ENCODE data around the gene CAMTA1. TPM values are rescaled to one million over a fixed set of nuclear protein-coding genes. Genes with fewer than 3 reads are reported as not detected.

CAMTA1 gene
- polyA plus RNA-seq, 1 of the 3 experiments (the other 2 are of a cell fraction), result 63.1 TPM

- CTCF ChIA-PET, result interaction anchor here (1.1 to 2.1 kb wide), 4 partner anchors 21 to 432 kb away, joined by 3 to 6 read pairs (median 4); no protein-coding TSS in a partner anchor
- WGBS (ENCODE audit: low lambda C conversion rate), result 67% methylated on average over 7 of the region's 7 CpGs
- H3K36me3 ChIP-seq (replicated peaks in 1 of 2; ENCODE audit: control insufficient read depth in 1 of 2, insufficient read depth in 2 of 2, low read length in 1 of 2), result no peaks in the 10 kb centered on the region
- no peak overlapping the region for H2AFZ ChIP-seq (ENCODE audit: low read depth)
- no peaks in the 10 kb centered on the region for H3K79me2 ChIP-seq (ENCODE audit: insufficient read depth)
- H3K9me3 ChIP-seq, result no peaks in the 10 kb centered on the region
- H3K27me3 ChIP-seq (ENCODE audit: insufficient read depth), result no peaks in the 10 kb centered on the region
- no peak overlapping the region for H3K27ac ChIP-seq (ENCODE audit: low read depth in 2 of 2, low read length in 1 of 2)
- H3K4me3 ChIP-seq (ENCODE audit: low read depth in 2 of 2, low read length in 1 of 2), result no peak overlapping the region
- DNase-seq, result no peak
- H3K4me1 ChIP-seq (ENCODE audit: control insufficient read depth in 1 of 2, insufficient read depth in 2 of 2, low read depth in 1 of 2, low read length in 1 of 2), result peaks cover 0 to 30% of the 10 kb centered on the region in 2 experiments; a peak in 2 of 4 replicates
- POLR2A ChIA-PET, result interaction anchor here (0.6 kb wide), 1 partner anchor 224 kb away, joined by 3 read pairs; no protein-coding TSS in a partner anchor
- H4K20me1 ChIP-seq (ENCODE audit: insufficient read depth), result no peaks in the 10 kb centered on the region
- no peak overlapping the region for H3K4me2 ChIP-seq
- H3F3A ChIP-seq (replicated peaks; ENCODE audit: insufficient read depth), result no peaks in the 10 kb centered on the region
- TF ChIP-seq YY1 (IDR thresholded peaks at IDR 0.05; ENCODE audit: low read depth) (no peak), RAD21 (IDR thresholded peaks at IDR 0.05; ENCODE audit: low read length) (no peak), SIN3A (IDR thresholded peaks at IDR 0.05; ENCODE audit: borderline replicate concordance, low read depth, low read length) (no peak), MAX (IDR thresholded peaks at IDR 0.05; ENCODE audit: low read depth) (no peak), ELF1 (IDR thresholded peaks at IDR 0.05) (no peak), RCOR1 (IDR thresholded peaks at IDR 0.05; ENCODE audit: low read length) (no peak), FOXJ3 (CRISPR knock-in tag; IDR thresholded peaks at IDR 0.05) (no peak), RFX5 (IDR thresholded peaks at IDR 0.05; ENCODE audit: low read length) (no peak), MEF2A (IDR thresholded peaks at IDR 0.05; ENCODE audit: borderline replicate concordance, low read depth) (no peak), JUND (IDR thresholded peaks at IDR 0.05) (no peak), FOSL2 (IDR thresholded peaks at IDR 0.05; ENCODE audit: borderline replicate concordance, low read depth) (no peak), POLR2AphosphoS5 (IDR thresholded peaks at IDR 0.05; ENCODE audit: low read depth, low read length) (no peak), FOXM1 (IDR thresholded peaks at IDR 0.05; ENCODE audit: low read depth) (no peak), GABPA (IDR thresholded peaks at IDR 0.05; ENCODE audit: low read depth) (no peak), NFIC (IDR thresholded peaks at IDR 0.05; ENCODE audit: borderline replicate concordance) (no peak)
- TF ChIP-seq, protein P1, sequence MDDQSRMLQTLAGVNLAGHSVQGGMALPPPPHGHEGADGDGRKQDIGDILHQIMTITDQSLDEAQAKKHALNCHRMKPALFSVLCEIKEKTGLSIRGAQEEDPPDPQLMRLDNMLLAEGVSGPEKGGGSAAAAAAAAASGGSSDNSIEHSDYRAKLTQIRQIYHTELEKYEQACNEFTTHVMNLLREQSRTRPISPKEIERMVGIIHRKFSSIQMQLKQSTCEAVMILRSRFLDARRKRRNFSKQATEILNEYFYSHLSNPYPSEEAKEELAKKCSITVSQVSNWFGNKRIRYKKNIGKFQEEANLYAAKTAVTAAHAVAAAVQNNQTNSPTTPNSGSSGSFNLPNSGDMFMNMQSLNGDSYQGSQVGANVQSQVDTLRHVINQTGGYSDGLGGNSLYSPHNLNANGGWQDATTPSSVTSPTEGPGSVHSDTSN (IDR thresholded peaks at IDR 0.05), result no peak
- TF ChIP-seq, protein P2, sequence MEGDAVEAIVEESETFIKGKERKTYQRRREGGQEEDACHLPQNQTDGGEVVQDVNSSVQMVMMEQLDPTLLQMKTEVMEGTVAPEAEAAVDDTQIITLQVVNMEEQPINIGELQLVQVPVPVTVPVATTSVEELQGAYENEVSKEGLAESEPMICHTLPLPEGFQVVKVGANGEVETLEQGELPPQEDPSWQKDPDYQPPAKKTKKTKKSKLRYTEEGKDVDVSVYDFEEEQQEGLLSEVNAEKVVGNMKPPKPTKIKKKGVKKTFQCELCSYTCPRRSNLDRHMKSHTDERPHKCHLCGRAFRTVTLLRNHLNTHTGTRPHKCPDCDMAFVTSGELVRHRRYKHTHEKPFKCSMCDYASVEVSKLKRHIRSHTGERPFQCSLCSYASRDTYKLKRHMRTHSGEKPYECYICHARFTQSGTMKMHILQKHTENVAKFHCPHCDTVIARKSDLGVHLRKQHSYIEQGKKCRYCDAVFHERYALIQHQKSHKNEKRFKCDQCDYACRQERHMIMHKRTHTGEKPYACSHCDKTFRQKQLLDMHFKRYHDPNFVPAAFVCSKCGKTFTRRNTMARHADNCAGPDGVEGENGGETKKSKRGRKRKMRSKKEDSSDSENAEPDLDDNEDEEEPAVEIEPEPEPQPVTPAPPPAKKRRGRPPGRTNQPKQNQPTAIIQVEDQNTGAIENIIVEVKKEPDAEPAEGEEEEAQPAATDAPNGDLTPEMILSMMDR (IDR thresholded peaks at IDR 0.05), result no peak
- TF ChIP-seq, protein P3, sequence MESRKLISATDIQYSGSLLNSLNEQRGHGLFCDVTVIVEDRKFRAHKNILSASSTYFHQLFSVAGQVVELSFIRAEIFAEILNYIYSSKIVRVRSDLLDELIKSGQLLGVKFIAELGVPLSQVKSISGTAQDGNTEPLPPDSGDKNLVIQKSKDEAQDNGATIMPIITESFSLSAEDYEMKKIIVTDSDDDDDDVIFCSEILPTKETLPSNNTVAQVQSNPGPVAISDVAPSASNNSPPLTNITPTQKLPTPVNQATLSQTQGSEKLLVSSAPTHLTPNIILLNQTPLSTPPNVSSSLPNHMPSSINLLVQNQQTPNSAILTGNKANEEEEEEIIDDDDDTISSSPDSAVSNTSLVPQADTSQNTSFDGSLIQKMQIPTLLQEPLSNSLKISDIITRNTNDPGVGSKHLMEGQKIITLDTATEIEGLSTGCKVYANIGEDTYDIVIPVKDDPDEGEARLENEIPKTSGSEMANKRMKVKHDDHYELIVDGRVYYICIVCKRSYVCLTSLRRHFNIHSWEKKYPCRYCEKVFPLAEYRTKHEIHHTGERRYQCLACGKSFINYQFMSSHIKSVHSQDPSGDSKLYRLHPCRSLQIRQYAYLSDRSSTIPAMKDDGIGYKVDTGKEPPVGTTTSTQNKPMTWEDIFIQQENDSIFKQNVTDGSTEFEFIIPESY (IDR thresholded peaks at IDR 0.05; ENCODE audit: borderline replicate concordance, low read depth), result no peak
- TF ChIP-seq, protein P4, sequence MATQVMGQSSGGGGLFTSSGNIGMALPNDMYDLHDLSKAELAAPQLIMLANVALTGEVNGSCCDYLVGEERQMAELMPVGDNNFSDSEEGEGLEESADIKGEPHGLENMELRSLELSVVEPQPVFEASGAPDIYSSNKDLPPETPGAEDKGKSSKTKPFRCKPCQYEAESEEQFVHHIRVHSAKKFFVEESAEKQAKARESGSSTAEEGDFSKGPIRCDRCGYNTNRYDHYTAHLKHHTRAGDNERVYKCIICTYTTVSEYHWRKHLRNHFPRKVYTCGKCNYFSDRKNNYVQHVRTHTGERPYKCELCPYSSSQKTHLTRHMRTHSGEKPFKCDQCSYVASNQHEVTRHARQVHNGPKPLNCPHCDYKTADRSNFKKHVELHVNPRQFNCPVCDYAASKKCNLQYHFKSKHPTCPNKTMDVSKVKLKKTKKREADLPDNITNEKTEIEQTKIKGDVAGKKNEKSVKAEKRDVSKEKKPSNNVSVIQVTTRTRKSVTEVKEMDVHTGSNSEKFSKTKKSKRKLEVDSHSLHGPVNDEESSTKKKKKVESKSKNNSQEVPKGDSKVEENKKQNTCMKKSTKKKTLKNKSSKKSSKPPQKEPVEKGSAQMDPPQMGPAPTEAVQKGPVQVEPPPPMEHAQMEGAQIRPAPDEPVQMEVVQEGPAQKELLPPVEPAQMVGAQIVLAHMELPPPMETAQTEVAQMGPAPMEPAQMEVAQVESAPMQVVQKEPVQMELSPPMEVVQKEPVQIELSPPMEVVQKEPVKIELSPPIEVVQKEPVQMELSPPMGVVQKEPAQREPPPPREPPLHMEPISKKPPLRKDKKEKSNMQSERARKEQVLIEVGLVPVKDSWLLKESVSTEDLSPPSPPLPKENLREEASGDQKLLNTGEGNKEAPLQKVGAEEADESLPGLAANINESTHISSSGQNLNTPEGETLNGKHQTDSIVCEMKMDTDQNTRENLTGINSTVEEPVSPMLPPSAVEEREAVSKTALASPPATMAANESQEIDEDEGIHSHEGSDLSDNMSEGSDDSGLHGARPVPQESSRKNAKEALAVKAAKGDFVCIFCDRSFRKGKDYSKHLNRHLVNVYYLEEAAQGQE (IDR thresholded peaks at IDR 0.05; ENCODE audit: low read depth, low read length), result no peak
- no peaks in the 10 kb centered on the region for H3K9me2 ChIP-seq
- no peak overlapping the region for H3K9ac ChIP-seq
Observed at GRCh38 chr1:7151978-7152377, 366.7 kb downstream of the CAMTA1 start.
